Heart right ventricle (tissue), 16 donors: Measurements from ENCODE around the gene KCNJ14. TPM values are rescaled to one million over a fixed set of nuclear protein-coding genes. Genes with fewer than 3 reads are reported as not detected.

Source experiments
- ATAC-seq, 8 donors: fragments of 200-7000 bp; cut with Tn5 transposase; one replicate each; pipeline ENCODE4 v1.9.1; 2020; ENCODE audit warnings: mild to moderate bottlenecking in 8 of 8, moderate library complexity in 8 of 8, moderate number of reproducible peaks in 1 of 8
- DNase-seq, 2 donors: peaks; one replicate each; pipeline ENCODE4 v3.0.0-alpha.2; 2020
- H3K27ac ChIP-seq, 10 donors: fragments of 200-600 bp; sonication (generic) in 2 of 10; one replicate each; pipeline versions ENCODE4 v1.5.0 to v1.8.0; 2020 to 2022; ENCODE audit warnings: mild to moderate bottlenecking in 3 of 10
- H3K27me3 ChIP-seq, 7 donors: fragments of 200-600 bp; one replicate each; pipeline ENCODE4 v1.8.0; 2021 to 2022; ENCODE audit warnings: mild to moderate bottlenecking in 2 of 7
- H3K36me3 ChIP-seq, 9 donors: fragments of 200-600 bp; sonication (generic) in 1 of 9; one replicate each; pipeline versions ENCODE4 v1.5.0 to v1.8.0; 2020 to 2022; ENCODE audit warnings: mild to moderate bottlenecking in 2 of 9
- H3K4me1 ChIP-seq, 9 donors: fragments of 200-600 bp; sonication (generic) in 1 of 9; one replicate each; pipeline versions ENCODE4 v1.5.0 to v1.8.0; 2020 to 2022; ENCODE audit warnings: mild to moderate bottlenecking in 4 of 9
- H3K4me3 ChIP-seq, 10 donors: fragments of 200-600 bp; sonication (generic) in 2 of 10; one replicate each; pipeline versions ENCODE4 v1.5.0 to v1.8.0; 2020 to 2022; ENCODE audit warnings: mild to moderate bottlenecking in 7 of 10, moderate library complexity in 2 of 10
- H3K9me3 ChIP-seq, 11 donors: fragments of 200-600 bp in 10 of 11; sonication (generic) in 2 of 11; one replicate each; pipeline versions ENCODE4 v1.5.0 to v1.8.0; 2013 to 2022; ENCODE audit warnings: mild to moderate bottlenecking in 2 of 11, control low read depth in 1 of 11, moderate library complexity in 1 of 11
- CTCF ChIP-seq, 9 donors: fragments of 200-600 bp; sonication (generic) in 2 of 9; IDR thresholded peaks; one replicate each; pipeline versions ENCODE4 v1.5.0 to v1.8.0; 2021 to 2022; ENCODE audit warnings: antibody characterized with exemption in 9 of 9, mild to moderate bottlenecking in 5 of 9, moderate library complexity in 1 of 9
- WGBS, 2 donors: extraction: QIAGEN DNeasy Blood & Tissue Kit; methylation state at CpG; one replicate each; pipeline ENCODE4 v1.1.7; 2013; ENCODE audit warnings: inconsistent platforms in 1 of 2; 5-methylcytosine and 5-hydroxymethylcytosine counted together
- intact Hi-C, 10 donors: fragments of 100-400 bp; cut with DNase I; formaldehyde crosslinking; loops; one replicate each; pipeline versions ENCODE4 v1.11.1 to v1.14.2; 2022
- polyA plus RNA-seq, 2 donors: library from polyadenylated mRNA; stranded (reverse); fragments of 200-250 nt; gene quantifications; one replicate each; pipeline ENCODE4 v1.2.3, GENCODE V29; 2013
- total RNA-seq, 10 donors: library from RNA; stranded (reverse); fragmentation: NEBNext Ultra II Directional in 3 of 10; extraction: Animal tissue kit (Norgen Biotek cat#: 25700) in 3 of 10; gene quantifications; one replicate each; pipeline versions ENCODE4 v1.2.1 to v1.2.4, GENCODE V29; 2021 to 2023
- donor health status: Arrhythmogenic right ventricular cardiomyopathy.
- donor health status: ischemic (EF 13 %, LVEDD 7.1; RV severe dilation, severe dysfunction).
- donor health status: healthy with polysubstance abuse.
- donor health status: DM: no; HTN: yes; CAD: no.
- donor health status: DM: no; HTN: no; CAD: no.
- donor health status: ischemic (EF 25% LVEDD 6.9; RV normal size, moderate dysfunction).
- donor health status: ischemic (EF 25% LVEDD 5.7; RV mildly dilated, moderate dysfunction).
- donor health status: healthy.
- donor health status: DM: yes; HTN: yes; CAD: no.
- donor health status: Ischemic cardiomyopathy.
- donor health status: ischemic (EF 35%, LVEDD 5.7; RV mildly dilated, moderate dysfunction).
- donor health status: nonischemic (EF 11% LVEDD 7.7; RV severe dilation, severe dysfunction).
- donor health status: DM: yes; HTN: yes; CAD: no.
- donor health status: PGD.
- donor health status: ischemic (EF 29% LVEDD 5.4; RV normal size, mild dysfunction).
- donor health status: nonischemic (EF 23%, LVEDD 6.1; RV moderate dilation, normal function).

Gene KCNJ14
- total and polyA plus RNA-seq, 12 donors, result 0.13 to 0.52 (median 0.30) TPM

DNA sequence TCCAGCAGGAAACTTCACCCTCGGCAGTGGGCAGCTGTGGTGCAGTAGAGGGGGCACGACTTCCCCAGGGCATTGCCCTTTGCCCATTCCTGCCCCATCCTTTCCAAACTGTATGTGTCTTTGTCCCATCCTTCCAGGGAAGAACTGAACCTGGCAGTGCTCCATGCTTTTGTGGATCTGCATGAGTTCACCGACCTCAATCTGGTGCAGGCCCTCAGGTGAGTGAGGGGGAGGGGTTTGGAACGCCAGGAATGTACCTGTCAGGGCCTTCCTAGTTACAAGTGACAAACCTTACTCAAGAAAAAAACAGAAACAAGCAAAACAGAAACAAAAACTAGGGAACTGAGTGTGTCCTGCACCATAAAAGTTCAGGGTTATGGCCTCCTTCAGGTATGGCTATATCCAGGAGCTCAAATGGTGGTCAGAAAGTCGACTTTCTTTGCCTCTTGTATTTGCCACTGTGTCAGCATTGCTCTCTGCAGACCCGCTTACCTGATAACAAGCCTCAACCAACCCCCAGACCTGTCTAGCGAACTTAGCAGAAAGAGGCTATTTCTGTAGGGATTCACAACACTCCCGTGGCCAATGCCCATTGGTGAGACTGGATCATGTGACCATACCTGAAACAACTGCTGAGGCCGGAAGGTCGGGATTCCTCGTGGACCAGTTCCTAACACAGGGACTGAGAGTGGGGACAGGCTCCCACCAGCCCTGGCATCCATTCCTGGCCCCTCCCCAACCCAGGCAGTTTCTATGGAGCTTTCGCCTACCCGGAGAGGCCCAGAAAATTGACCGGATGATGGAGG lies 18.0 kb downstream of the KCNJ14 start:
- no peaks in the 10 kb centered on the region for H3K9me3 ChIP-seq
- DNase-seq (no peak), ATAC-seq (no peak)
- H3K36me3 ChIP-seq, result peaks cover 0 to 83% (median 73%) of the 10 kb centered on the region in 9 donors
- peaks cover 7 to 33% (median 13%) of the 10 kb centered on the region in 9 donors for H3K4me1 ChIP-seq
- WGBS, 2 donors, result 86% methylated on average over 14 of the region's 14 CpGs
- H3K4me3 ChIP-seq, result no peak overlapping the region
- intact Hi-C loops, result loop anchor here in 1 of 10 donors (10.0 kb wide), 1 partner anchor 481 kb away; the partner anchor contains the start of gene BAX
- no peak for TF ChIP-seq CTCF (IDR thresholded peaks at IDR 0.05)
- no peaks in the 10 kb centered on the region for H3K27me3 ChIP-seq
- H3K27ac ChIP-seq, result no peak overlapping the region

DNA sequence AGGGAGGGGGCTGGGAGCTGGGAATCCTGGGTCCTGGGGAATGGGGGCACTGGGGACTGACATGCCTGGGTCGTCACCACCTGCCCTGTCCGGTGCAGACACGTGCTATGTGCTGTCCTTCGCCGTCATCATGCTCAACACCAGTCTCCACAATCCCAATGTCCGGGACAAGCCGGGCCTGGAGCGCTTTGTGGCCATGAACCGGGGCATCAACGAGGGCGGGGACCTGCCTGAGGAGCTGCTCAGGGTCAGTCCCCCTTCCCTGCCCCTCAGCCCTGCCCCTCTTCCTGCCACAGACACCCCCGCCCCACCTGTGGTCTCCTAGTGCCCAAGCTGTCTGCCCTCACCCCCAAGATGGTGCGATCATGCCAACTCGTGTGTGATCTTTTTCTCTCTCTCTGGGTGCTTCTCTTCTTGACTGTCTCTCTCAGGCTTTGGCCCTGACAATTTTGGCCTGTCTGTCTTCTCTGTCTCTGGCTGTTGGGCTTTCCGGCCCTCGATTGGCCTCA lies 18.8 kb downstream of the KCNJ14 start:
- Histone ChIP-seq H3K27ac (no peak overlapping the region), H3K9me3 (no peaks in the 10 kb centered on the region), H3K4me3 (no peak overlapping the region), H3K27me3 (no peaks in the 10 kb centered on the region), H3K36me3 (peaks cover 0 to 89% (median 73%) of the 10 kb centered on the region in 9 donors), H3K4me1 (peaks cover 7 to 30% (median 11%) of the 10 kb centered on the region in 9 donors)
- DNase-seq (no peak), ATAC-seq (no peak)
- intact Hi-C loops, result loop anchor here in 1 of 10 donors (10.0 kb wide), 1 partner anchor 481 kb away; the partner anchor contains the start of gene BAX
- no peak for TF ChIP-seq CTCF (IDR thresholded peaks at IDR 0.05)
- 86 to 92% methylated on average over 15 to 16 of the region's 16 CpGs for whole genome bisulfite sequencing, 2 donors

DNA sequence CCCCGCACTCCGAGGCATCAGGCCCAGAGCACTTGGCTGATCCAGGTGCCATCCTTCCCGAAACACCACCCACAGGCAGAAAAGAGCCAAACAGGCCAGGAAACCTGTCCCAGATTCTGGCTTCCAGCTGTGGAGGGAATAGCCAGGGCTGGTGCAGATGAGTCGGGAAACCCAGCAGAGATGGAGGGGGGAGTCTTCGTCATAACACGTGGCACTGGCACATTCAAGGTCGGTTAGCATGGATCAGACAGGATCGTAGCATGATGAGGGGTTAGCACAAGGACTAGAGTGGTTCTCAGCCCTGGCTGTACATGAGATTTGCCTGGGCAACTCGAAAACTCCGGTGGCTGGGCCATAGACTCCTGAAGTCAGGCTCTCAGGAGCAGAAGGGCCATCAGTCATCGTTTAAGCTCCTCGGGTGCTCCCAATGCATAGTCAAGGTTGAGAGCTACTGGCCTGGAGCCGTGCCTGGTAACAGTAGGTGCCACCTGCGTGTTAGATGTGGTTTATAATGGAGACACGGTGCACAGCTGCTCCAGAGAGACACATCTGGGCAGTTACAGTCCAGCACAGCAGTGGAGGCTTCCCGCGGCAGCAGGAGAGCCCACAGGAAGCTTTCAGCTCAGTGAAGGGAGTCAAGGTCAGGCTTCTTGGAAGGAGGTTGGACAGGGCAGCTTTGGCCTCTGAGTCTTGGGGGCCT lies 20.1 kb downstream of the KCNJ14 start:
- WGBS, 2 donors, result 89 to 92% methylated on average over 17 of the region's 17 CpGs

More for the DNA sequence above, 20.1 kb downstream of the KCNJ14 start:
- ATAC-seq (no peak), DNase-seq (no peak)
- TF ChIP-seq CTCF (IDR thresholded peaks at IDR 0.05), result no peak
- Histone ChIP-seq H3K4me1 (peaks cover under 1 to 28% (median 6%) of the 10 kb centered on the region in 9 donors), H3K4me3 (no peak overlapping the region), H3K9me3 (no peaks in the 10 kb centered on the region), H3K36me3 (peaks cover 0 to 92% (median 70%) of the 10 kb centered on the region in 9 donors), H3K27ac (no peak overlapping the region), H3K27me3 (no peaks in the 10 kb centered on the region)
- intact Hi-C loops, result loop anchor here in 1 of 10 donors (10.0 kb wide), 1 partner anchor 479 kb away; the partner anchor contains the start of gene BAX
